Measurements from ENCODE around the gene CCDC73. TPM values are rescaled to one million over a fixed set of nuclear protein-coding genes. Genes with fewer than 3 reads are reported as not detected.

The CCDC73 gene
- total RNA-seq, 1 experiment from 2014 or later, result 0.04 TPM

DNA sequence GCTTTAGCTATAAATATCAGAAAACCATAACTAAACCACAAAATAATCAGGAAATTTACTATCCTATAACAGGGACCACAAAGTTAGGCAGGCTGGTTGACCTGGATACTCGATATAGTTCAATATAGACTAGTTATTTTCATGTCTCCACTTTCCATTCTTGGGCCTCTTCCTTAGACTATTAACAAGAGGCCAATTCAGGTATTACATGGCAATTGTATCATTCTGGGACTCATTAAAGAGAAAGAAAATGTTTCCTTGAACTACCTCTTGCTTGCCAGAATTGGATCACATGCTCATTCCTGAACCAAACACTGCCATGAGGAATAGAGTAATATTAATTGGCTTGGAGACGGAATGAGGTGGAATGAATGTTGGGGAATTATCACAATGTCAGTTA lies 134.8 kb downstream of the CCDC73 start:
- Histone ChIP-seq H2BK15ac (ENCODE audit: low read depth, low read length) (no peak overlapping the region), H3K56ac (ENCODE audit: insufficient read length, low read depth, low read length) (no peak overlapping the region), H3T11ph (ENCODE audit: low read length) (no peak overlapping the region), H2AFZ (ENCODE audit: low read length) (no peak overlapping the region), H3K23ac (ENCODE audit: insufficient read length, low read depth, low read length) (no peak overlapping the region), H2BK12ac (ENCODE audit: insufficient read length, low read depth, low read length) (no peak overlapping the region), H4K5ac (ENCODE audit: insufficient read length, low read depth, low read length) (no peak overlapping the region), H3K27me3 (ENCODE audit: insufficient read depth, low read length) (no peaks in the 10 kb centered on the region), H3K23me2 (ENCODE audit: insufficient read length, low read depth, low read length, poor library complexity, severe bottlenecking) (no peaks in the 10 kb centered on the region), H4K20me1 (ENCODE audit: control insufficient read depth, insufficient read depth, insufficient read length) (no peaks in the 10 kb centered on the region), H3K4me2 (ENCODE audit: insufficient read depth, insufficient read length, low read length) (no peak overlapping the region), H3K9me3 (ENCODE audit: control insufficient read depth, low read depth, low read length) (no peaks in the 10 kb centered on the region), H3K9ac (ENCODE audit: extremely low read depth, insufficient read length, low read length) (no peak overlapping the region), H3K27ac (ENCODE audit: insufficient read length, low read depth, low read length) (no peak overlapping the region), H3K79me2 (ENCODE audit: insufficient read depth, low read length) (no peaks in the 10 kb centered on the region), H4K91ac (ENCODE audit: insufficient read length, low read depth, low read length) (no peak overlapping the region), H2BK120ac (ENCODE audit: low read depth, low read length, poor library complexity, severe bottlenecking) (no peak overlapping the region), H3K79me1 (ENCODE audit: insufficient read depth, low read depth, low read length, poor library complexity, severe bottlenecking) (no peaks in the 10 kb centered on the region), H2BK5ac (ENCODE audit: insufficient read length, low read length) (no peak overlapping the region), H3K18ac (ENCODE audit: insufficient read length, low read depth, low read length) (no peak overlapping the region), H2BK20ac (ENCODE audit: low read depth, low read length, poor library complexity, severe bottlenecking) (no peak overlapping the region), H4K8ac (replicated peaks; ENCODE audit: insufficient read length, low read depth, low read length) (no peak overlapping the region), H3K14ac (ENCODE audit: insufficient read depth, low read length) (no peak overlapping the region), H2AK5ac (ENCODE audit: insufficient read length, low read length) (no peak overlapping the region), H3K4me1 (ENCODE audit: insufficient read depth, low read length) (no peaks in the 10 kb centered on the region), H3K4ac (ENCODE audit: low read depth, low read length) (no peak overlapping the region)
- Mint-ChIP-seq H3K4me1 (no peaks in the 10 kb centered on the region), H3K9me3 (peaks cover 3 to 10% of the 10 kb centered on the region in 2 experiments; a peak in 4 of 5 replicates), H3K36me3 (ENCODE audit: insufficient read depth in 1 of 3, low read depth in 3 of 3) (no peaks in the 10 kb centered on the region), H3K4me3 (no peak overlapping the region), H3K27ac (no peak overlapping the region), H3K27me3 (ENCODE audit: low read depth) (peaks cover 6% of the 10 kb centered on the region)
- no CpG with 5 or more reads among the region's 2 CpGs for WGBS (ENCODE audit: extremely low coverage, insufficient read length, low lambda C conversion rate)
- DNase-seq, result no peak
- TF ChIP-seq, protein P1, sequence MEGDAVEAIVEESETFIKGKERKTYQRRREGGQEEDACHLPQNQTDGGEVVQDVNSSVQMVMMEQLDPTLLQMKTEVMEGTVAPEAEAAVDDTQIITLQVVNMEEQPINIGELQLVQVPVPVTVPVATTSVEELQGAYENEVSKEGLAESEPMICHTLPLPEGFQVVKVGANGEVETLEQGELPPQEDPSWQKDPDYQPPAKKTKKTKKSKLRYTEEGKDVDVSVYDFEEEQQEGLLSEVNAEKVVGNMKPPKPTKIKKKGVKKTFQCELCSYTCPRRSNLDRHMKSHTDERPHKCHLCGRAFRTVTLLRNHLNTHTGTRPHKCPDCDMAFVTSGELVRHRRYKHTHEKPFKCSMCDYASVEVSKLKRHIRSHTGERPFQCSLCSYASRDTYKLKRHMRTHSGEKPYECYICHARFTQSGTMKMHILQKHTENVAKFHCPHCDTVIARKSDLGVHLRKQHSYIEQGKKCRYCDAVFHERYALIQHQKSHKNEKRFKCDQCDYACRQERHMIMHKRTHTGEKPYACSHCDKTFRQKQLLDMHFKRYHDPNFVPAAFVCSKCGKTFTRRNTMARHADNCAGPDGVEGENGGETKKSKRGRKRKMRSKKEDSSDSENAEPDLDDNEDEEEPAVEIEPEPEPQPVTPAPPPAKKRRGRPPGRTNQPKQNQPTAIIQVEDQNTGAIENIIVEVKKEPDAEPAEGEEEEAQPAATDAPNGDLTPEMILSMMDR (conservative IDR thresholded peaks at IDR 0.05), result no peak
